HPDE6-E6E7 (cell line): Measurements from ENCODE around the gene NES.
A peak's percentile ranks its signal among the peaks of the same experiment; 100 is the strongest.

Experiments
- DNase-seq: peaks from one replicate; pipeline ENCODE4 v3.0.0; 2011; ENCODE audit warnings: missing footprints; ENCODE audit errors: extremely low spot score

NES gene

DNA sequence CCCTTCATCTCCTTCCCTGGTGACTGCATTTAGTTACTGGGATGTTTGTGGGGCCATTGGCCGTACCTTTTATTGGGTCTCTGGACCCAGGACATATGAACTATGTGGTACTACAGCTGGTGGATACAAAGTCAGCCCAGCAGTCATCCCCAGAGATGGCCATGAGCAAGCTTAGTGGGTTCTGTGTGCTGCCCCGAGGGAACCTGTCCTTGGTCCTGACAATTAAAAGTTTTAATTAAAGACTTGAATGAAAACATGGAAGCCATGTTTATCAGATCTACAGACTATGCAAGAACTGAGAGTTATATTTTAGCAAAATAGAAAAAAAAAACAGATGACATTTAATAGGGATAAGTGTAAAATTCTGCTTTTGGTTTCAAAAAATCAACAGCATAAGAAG, 2.8 kb upstream of the NES start:
- no peak for DNase-seq

GRCh38 chr1:156677616-156678596, 699 bp upstream of the NES start:
- peak; percentile 58 for DNase-seq

DNA sequence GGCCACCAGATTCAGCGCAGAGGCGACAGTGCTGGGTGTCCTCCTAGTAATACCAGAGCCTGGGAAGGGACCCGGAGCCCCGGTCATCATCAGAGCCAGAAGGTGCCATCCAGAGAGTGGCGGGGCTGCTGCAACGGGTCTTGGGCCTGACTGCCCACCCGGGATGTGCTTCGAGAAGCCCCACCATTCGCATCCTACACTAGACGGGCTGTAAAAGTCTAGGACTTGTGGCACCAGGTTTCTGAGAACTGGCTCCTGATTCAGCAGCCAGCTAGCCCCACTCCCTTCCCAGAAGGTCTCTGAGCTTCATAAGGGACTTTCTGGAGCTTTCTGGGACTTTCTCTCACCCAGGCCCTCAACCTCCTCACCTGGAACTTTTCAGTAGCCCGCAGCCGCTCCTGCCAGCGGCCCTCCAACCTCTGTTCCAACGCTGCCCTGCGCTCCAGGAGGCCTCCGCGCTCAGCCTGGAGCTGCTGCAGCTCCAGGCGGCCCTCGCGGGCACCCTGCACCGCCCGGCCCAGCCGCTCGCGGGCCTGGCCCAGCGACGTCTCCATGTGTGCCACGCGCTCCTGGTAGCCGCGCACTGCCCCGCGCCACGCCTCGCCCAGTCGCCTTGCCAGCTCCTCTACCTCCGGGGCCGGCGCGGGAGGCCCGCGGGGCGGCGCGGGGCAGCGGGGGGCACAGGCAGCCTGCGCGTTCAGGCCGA, 940 bp downstream of the NES start:
- no peak for DNase-seq

GRCh38 chr1:156675210-156676113, 1.7 kb downstream of the NES start:
- DNase-seq: no peak

DNA sequence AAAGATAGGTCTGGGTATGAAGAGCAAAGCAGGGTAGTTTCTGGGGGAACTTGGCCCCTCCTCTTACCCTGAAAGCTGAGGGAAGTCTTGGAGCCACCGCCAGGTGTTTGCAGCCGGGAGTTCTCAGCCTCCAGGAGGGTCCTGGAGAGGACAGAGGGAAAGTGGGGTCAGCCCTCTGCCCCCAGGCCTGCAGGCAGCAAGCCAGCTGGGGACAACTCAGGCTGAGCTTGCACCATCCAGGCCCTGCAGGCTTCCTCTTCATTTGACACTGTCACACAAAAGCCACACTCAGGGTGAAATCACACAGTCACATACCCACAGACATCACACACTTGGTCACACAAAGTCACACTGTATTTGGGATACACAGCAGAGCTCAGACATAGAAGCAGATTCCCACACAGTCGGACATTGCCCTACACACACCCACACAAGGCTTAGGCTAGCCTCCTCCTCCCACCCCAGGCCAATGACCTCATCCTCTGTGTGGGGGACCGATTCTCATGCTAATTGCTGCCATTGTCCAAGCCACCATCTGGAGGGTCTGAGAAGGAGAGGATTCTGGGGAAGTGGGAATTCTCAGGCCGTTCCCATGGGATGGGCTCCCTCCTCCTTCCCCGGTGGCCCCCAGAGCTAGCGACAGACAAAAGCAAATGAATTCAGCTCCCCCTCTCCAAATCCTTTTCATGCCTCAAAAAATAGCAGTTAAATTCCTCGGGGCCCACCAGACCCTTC, 3.7 kb downstream of the NES start:
- DNase-seq: no peak

- no peak for DNase-seq
These were observed 5.4 kb downstream of the NES start for GRCh38 chr1:156671804-156672203.

DNA sequence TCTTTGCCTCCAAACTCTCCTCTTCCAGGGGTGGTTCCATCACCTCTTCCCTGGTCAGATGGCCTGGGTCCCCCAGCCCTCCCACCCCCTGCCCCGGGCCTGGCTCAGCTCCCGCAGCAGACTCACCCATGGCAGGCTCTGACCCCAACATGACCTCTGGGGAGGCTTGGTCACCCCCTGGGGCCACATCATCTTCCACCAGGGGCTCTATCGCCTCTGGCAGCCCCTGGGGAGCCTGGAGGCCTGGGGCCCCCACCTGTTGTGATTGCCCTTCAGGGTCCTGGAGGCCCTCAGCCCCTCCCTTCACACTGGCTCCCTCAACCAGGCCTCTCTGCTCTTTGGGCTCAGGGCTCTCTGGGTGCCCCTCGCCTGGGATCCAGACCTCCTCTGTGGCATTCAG, 6.4 kb downstream of the NES start:
- DNase-seq: no peak

DNA sequence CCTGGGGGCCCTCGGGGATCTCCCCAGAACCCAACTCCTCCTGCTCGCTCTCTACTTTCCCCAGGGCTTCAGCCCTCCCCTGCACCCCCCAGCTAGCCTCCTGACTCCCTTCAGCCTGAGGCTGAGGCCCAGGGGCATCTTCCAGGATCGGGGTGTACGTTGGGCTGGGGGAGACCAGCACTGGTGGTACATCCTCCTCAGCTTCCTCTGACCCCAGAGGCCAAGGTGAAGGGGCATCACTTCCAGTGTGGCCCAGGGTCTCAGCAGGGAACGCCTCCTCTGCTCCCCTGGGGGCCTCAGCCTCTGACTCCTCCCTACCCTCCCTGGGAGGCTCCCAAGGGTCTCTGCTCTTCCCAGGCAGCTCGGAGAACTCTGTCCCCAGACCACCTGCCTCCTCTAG, 6.8 kb downstream of the NES start:
- DNase-seq: no peak

DNA sequence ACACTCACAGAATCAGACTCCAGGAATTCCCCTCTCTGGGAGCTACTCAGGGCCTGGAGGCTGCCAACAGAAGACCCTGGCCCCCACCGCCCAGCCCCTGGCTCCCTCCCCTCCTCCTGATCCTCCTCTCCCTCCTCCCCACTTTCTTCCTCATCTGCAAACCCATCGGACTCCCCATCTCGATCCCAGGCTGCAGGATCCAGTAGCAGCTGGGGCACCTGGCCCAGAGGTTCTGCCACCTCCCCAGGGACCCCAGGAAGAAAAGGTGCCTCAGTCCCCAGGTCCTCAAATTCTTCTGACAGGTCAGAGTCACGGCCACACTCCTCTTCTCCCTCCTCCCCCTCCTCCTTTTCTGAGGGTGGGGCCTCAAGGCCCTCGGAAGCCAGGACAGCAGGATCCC, 7.4 kb downstream of the NES start:
- DNase-seq: no peak

DNA sequence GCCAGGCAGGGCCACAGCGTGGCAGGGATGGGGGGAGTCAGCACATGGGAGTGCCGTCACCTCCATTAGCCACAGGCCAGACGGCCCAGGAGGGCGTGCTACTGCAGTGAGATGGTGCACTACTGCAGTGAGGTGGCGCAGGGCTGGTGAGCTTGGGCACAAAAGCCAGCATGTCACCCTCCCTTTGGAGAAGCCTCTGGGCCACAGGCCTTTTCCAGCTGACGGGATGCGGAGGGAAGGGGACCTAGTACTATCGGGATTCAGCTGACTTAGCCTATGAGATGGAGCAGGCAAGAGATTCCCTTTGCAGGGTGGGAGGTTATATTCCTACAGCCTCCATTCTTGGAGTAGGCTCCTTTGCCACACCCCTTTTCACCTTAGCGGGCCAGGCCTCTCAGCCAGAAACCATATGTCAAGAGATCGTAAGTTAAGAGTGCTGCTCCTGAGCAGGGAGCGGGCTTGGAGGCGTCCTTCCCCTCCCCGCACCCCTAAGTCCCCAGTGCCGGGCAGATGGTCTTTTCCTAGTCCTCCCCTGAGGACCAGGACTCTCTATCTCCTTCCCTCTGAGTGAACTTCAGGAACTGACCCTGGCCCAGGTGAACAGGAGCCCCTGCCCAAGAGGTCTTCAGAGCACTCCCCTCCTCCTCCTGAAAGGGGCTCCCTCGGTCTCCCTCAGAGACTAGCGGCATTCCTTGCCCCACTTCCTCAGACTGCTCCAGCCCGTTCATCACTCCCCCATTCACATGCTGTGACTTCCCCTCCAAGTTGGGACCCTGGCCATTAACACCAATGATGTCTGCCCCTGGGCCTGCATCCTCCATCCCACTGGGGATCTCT, 8.2 kb downstream of the NES start:
- no peak for DNase-seq

DNA sequence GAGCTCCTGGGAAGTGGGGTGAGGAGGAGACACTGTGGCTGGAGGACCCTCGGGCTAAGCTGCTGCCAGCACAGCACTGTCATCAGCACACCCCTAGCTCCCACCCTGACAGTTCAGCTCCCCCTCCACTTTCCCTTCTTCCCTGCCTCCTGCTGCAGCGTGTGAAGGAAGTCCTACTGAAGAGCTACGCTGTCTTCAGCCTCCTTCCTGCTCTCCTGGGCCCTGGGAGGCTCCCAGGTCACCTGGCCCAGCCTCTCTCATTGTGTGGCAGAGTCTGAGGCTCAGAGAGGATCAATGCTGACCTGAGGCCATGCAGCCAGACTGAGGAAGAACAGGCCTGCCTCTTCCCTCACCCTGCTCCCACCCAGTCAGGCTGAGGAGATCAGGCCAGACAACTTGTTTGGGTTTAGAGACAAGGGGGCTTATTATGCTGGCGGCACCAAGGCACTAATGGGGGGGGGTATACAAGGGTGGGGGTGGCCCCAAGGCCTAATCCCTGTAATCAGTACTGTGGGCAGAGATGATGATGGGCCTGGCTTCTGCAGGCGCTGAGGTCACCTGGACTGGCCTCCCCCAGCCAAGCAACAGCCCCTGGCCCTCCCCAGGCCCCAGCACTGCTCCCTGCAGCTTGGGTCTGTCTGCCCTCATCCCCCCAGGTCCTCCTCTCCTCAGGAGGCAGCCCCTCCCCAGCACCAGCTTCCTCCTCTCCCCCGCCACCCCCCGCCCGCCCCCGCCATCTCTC, 9.1 kb downstream of the NES start:
- DNase-seq: no peak

GRCh38 chr1:156667610-156667967, 9.6 kb downstream of the NES start:
- DNase-seq: no peak

DNA sequence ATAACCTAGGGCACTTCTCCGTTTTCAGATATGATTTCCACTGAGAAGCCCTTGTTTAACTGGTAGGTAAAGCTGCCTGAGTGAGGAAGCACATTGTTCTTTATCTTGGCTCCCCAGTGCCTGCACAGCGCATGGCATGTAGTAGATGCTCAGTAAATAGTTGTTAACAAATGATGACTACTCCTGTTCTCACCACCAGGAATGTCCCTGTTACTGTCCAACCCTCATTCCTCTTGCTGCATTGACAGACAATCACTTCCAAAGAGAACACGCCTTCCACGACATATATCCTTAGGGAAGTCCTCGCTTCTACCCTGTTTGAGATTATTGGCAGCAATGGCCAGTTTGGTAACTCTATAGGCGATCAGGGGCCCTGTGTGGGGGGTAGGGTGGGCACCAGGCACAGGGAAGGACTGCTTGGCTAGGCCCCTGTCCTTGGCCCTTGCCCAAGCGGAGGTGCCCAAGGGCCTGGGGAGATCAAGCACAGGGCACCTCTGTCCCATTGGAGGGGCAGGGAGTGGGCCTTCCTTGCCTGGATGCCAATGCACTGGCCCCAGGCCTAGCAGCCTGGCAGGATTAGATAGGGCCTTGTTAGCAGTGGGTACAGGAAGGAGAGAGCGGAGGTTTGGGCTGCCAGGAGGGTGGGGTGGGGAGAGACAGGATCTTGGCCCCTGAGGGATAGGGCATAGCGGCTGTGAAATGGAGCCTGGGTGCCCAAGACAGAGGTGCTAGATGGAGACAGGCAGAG, 10.2 kb downstream of the NES start:
- DNase-seq: no peak

DNA sequence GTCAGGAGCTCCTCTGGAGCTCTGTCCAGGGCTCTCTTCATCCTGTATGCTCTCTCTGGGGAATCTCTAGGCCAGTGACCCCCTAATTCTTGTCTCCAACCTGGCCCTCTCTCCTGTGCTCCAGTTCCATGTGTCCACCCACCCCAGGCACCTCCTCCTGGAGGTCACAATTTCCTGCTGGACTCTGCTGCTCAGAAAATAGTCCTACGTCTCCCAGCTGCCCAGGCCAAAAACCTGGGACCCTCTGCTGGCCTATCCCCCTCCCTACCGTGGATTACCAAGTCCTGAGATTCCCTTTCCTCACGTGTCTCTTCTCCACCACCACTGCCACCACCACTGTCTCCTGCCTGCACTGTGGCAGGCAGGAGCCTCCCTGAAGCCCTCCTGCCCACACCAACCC, 11.7 kb downstream of the NES start:
- DNase-seq: no peak

DNA sequence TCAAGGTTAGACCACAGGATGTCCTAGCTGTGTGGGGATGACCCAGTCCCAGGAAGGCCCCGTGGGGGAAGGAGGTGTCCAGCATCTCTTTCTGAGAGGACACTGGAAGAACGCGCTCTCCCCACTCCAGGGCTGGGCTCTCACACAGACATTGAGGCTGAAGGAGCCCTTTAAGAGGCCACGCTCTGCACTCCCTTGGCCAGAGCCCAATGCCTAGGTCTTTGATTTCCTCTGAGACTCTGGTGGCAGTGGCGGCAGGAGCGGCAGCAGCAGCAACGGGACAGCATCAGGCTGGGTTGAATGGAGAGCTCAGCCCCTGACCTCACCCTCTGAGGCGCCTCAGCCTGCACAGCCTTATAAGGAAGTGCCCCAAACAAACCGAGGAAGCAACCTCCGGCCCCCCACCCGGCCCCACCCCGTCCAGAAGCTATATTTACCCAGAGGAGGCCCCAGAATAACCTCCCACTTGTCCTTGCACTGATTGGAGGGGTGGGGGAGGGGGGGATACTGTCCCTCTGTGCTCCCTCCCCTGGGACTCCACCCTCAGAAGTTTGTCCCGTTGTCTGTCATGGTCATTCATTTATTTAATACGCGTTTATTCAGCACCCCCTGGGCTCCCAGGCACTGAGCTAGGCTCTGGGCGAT, 12.3 kb downstream of the NES start:
- DNase-seq: no peak

- no peak for DNase-seq
These were observed 13.0 kb downstream of the NES start for GRCh38 chr1:156664046-156664766.

GRCh38 chr1:156663178-156663577, 14.0 kb downstream of the NES start:
- DNase-seq: no peak

GRCh38 chr1:156662800-156663055, 14.5 kb downstream of the NES start:
- no peak for DNase-seq
